ENCODE data around the gene ATP8B3. TPM values are rescaled to one million over a fixed set of nuclear protein-coding genes. Genes with fewer than 3 reads are reported as not detected.

Gene ATP8B3
- total and polyA plus RNA-seq, 3 donors from 2014 or later = 33.2 to 84.2 (median 38.0) TPM

DNA sequence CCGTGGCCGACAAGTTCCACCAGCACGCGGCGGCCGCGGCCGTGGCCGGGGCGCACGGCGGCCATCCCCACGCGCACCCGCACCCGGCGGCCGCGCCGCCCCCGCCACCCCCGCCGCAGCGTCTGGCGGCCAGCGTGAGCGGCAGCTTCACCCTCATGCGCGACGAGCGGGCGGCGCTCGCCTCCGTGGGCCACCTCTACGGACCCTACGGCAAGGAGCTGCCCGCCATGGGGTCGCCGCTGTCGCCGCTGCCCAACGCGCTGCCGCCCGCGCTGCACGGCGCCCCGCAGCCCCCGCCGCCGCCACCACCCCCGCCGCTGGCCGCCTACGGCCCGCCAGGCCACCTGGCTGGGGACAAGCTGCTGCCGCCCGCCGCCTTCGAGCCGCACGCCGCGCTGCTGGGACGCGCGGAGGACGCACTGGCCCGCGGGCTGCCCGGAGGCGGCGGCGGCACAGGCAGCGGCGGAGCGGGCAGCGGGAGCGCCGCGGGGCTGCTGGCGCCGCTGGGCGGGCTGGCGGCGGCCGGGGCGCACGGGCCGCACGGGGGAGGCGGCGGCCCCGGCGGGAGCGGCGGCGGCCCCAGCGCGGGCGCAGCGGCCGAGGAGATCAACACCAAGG is 57.9 kb downstream of the ATP8B3 start:
- H3K4me3 ChIP-seq = no peak overlapping the region
- H3K9me3 ChIP-seq = no peaks in the 10 kb centered on the region
- no peaks in the 10 kb centered on the region for H3K36me3 ChIP-seq (ENCODE audit: low read depth, missing control alignments)
- DNase-seq = no peak
- no peak overlapping the region for H3K27ac ChIP-seq
- WGBS, 2 donors = 1% methylated on average over 55 of the region's 105 CpGs; no CpG with 5 or more reads in 1 of the 2 donors
- TF ChIP-seq, protein P1, sequence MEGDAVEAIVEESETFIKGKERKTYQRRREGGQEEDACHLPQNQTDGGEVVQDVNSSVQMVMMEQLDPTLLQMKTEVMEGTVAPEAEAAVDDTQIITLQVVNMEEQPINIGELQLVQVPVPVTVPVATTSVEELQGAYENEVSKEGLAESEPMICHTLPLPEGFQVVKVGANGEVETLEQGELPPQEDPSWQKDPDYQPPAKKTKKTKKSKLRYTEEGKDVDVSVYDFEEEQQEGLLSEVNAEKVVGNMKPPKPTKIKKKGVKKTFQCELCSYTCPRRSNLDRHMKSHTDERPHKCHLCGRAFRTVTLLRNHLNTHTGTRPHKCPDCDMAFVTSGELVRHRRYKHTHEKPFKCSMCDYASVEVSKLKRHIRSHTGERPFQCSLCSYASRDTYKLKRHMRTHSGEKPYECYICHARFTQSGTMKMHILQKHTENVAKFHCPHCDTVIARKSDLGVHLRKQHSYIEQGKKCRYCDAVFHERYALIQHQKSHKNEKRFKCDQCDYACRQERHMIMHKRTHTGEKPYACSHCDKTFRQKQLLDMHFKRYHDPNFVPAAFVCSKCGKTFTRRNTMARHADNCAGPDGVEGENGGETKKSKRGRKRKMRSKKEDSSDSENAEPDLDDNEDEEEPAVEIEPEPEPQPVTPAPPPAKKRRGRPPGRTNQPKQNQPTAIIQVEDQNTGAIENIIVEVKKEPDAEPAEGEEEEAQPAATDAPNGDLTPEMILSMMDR (IDR thresholded peaks at IDR 0.05) = no peak
- no peak for TF ChIP-seq POLR2A (IDR thresholded peaks at IDR 0.05)
- intact Hi-C loops (cut with DNase I; ENCODE audit: low total_unique reads) = no loop called here
- peaks cover 12% of the 10 kb centered on the region for H3K27me3 ChIP-seq
- peaks cover 3% of the 10 kb centered on the region for H3K4me1 ChIP-seq

DNA sequence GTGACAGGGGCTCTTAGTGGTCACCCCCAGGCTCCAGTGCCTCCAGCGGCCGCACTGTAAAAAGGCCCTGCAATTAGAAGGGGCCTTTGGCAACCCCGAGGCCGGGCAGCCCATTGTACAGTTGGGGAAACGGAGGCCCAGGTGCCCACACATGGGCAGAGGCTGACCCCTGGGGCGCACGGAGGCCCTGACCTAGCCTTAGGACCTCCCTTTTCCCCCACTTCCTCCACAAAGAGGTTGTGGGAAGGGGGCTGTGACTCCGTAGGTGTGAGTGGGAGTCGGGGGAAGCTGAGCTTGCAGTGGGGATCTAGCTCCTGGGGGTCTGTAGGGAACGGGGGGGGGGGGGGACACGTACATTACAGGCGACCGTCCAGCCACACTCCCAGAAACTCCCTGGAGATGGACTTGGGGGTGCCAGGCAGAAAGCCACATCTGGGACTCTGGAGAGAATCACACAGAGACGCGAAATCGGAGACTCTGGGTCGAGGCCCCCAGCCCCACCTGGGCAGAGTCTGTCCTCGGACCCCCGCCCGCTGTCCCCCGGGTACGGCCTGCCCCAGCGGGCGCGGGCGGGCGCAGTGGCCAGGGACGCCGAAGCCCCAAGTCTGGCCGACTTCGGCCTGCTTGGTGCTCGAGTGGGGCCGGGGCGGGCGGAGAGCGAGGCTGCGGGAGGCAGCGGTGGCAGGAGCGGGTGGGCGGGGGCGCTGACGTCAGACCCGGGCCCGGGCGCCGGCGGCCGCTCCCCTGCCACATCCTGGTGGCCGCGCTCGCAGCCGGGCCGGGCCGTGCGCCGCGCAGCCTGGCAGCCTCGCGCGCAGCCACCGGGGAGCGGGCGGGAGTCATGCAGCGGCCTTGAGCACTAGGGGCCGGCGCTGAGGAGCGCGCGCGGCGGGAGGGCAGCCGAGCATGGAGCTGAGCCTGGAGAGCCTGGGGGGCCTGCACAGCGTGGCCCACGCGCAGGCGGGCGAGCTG is 59.0 kb downstream of the ATP8B3 start, which contains the start of gene ONECUT3:
ONECUT3 (plus strand) TSS at position 750 of the 972 bp plus-strand sequence; CDS start at position 907, 157 bp downstream.
- peaks cover 3% of the 10 kb centered on the region for H3K4me1 ChIP-seq
- peaks cover 5% of the 10 kb centered on the region for H3K27me3 ChIP-seq

GRCh38 chr19:1752009-1752756 is 59.9 kb downstream of the ATP8B3 start:
- H3K27ac ChIP-seq = no peak overlapping the region
- peaks cover 3% of the 10 kb centered on the region for H3K4me1 ChIP-seq
- WGBS, 2 donors = 7 to 14% methylated on average over 3 to 16 of the region's 16 CpGs
- H3K9me3 ChIP-seq = no peaks in the 10 kb centered on the region
- peaks cover 5% of the 10 kb centered on the region for H3K27me3 ChIP-seq
- intact Hi-C loops (cut with DNase I; ENCODE audit: low total_unique reads) = no loop called here
- no peak for DNase-seq
- TF ChIP-seq, protein P1 (IDR thresholded peaks at IDR 0.05) = no peak
- no peak for TF ChIP-seq POLR2A (IDR thresholded peaks at IDR 0.05)
- no peak overlapping the region for H3K4me3 ChIP-seq
- no peaks in the 10 kb centered on the region for H3K36me3 ChIP-seq (ENCODE audit: low read depth, missing control alignments)

More for the DNA sequence above, 59.0 kb downstream of the ATP8B3 start, which contains the start of gene ONECUT3:
- H3K9me3 ChIP-seq = no peaks in the 10 kb centered on the region
- intact Hi-C loops (cut with DNase I; ENCODE audit: low total_unique reads) = no loop called here
- H3K36me3 ChIP-seq (ENCODE audit: low read depth, missing control alignments) = no peaks in the 10 kb centered on the region
- no peak for DNase-seq
- TF ChIP-seq, protein P1 (IDR thresholded peaks at IDR 0.05) = no peak
- TF ChIP-seq POLR2A (IDR thresholded peaks at IDR 0.05) = no peak
- H3K27ac ChIP-seq = no peak within 1 kb of the TSS
- H3K4me3 ChIP-seq = no peak within 1 kb of the TSS
- WGBS, 2 donors = 2% methylated on average over 19 to 29 of the region's 77 CpGs

GRCh38 chr19:1751367-1752008 is 60.6 kb downstream of the ATP8B3 start:
- peaks cover 3% of the 10 kb centered on the region for H3K4me1 ChIP-seq
- H3K36me3 ChIP-seq (ENCODE audit: low read depth, missing control alignments) = no peaks in the 10 kb centered on the region
- intact Hi-C loops (cut with DNase I; ENCODE audit: low total_unique reads) = no loop called here
- no peak for TF ChIP-seq POLR2A (IDR thresholded peaks at IDR 0.05)
- TF ChIP-seq, protein P1 (IDR thresholded peaks at IDR 0.05) = no peak
- no peaks in the 10 kb centered on the region for H3K9me3 ChIP-seq
- H3K4me3 ChIP-seq = no peak overlapping the region
- 15 to 17% methylated on average over 16 of the region's 16 CpGs for WGBS, 2 donors
- no peak for DNase-seq
- H3K27ac ChIP-seq = no peak overlapping the region
- peaks cover 5% of the 10 kb centered on the region for H3K27me3 ChIP-seq

Measured in testis (tissue), 3 donors.